GM18505 (cell line): ENCODE measurements around the gene CD300H.

Source experiments
- ATAC-seq: cut with Tn5 transposase; IDR thresholded peaks from one replicate; pipeline ENCODE4 v1.9.1; 2021; ENCODE audit not compliant: unreplicated experiment
- POLR2A ChIP-seq: IDR thresholded peaks from 4 replicates; pipeline ENCODE4 v1.6.1; 2011; ENCODE audit warnings: borderline replicate concordance; ENCODE audit not compliant: insufficient read depth, insufficient read length; ENCODE audit errors: extremely low read depth

Gene CD300H

DNA sequence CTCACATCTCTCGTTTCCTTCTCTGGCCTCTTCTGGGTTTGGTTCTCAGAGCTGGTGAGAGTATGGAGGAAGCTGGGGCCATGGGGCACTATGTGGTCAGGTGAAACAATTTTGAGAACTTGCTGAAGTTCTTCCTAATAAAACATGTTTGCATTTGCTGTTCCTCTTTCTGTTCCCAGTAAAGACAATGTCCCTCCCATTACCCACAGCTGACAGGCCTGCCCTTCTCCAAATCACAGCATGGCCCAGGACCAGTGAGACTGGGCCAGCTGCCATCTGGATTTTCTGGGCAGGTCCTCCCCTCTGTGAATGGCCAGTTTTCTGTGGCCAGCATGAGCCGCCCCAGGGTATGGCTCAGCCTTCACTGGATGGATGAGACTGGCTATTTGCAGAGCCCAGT lies at the start of gene CD300H:
TSS of gene CD300H (minus strand) at position 113 of the 400 bp plus-strand sequence.
- TF ChIP-seq POLR2A = no peak

GRCh38 chr17:74616696-74617095 lies 49.4 kb upstream of the CD300H start:
- TF ChIP-seq POLR2A = no peak
- no peak for ATAC-seq

More for the DNA sequence above, at the start of gene CD300H:
- ATAC-seq = no peak

GRCh38 chr17:74612046-74612445 lies 44.7 kb upstream of the CD300H start:
- ATAC-seq = no peak
- TF ChIP-seq POLR2A = no peak

- ATAC-seq = no peak
- no peak for TF ChIP-seq POLR2A
Measured at GRCh38 chr17:74610108-74610507, 42.8 kb upstream of the CD300H start.

DNA sequence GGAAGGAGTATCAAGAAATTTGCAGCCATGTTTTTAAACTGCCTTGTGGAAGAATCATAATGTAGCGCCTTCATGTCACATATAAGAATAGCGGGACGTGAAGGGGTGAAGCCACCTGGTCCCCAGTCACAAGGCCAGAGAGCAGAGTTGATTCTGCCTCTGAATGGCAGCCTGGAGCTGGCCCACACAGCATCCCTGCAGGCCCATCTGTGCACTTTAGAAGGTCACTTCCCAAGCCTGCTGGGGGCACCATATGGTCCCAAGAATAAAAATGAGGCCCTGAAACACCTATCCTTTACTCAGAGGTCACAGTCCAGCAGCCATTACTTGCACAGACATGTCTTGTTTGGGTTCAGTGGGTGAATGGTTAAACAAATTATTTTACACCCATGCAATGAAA lies 41.2 kb upstream of the CD300H start:
- ATAC-seq = no peak
- TF ChIP-seq POLR2A = no peak

DNA sequence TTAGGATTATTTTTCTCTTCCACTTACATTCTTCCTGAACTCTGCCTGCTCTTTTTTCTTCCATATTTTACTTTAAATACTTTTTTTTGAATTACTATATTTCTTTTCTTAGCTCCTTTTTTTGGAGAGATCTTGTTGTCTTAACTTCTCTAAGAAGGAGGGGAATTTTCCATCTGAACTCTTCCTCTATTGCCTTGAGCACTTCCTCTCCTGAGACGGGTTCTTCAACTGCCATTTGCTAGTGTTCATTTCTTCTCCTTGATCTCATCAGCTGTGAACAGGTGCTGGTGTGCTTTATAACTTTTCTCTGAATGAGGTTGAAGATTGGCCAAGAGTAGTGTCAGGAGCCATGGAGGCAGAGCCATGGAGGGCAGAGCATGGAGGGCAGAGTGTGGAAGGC lies 39.9 kb upstream of the CD300H start:
- ATAC-seq = no peak
- TF ChIP-seq POLR2A = no peak

GRCh38 chr17:74606050-74606449 lies 38.7 kb upstream of the CD300H start:
- TF ChIP-seq POLR2A = no peak

GRCh38 chr17:74605361-74605760 lies 38.1 kb upstream of the CD300H start:
- ATAC-seq = no peak
- no peak for TF ChIP-seq POLR2A

More at GRCh38 chr17:74606050-74606449, 38.7 kb upstream of the CD300H start:
- ATAC-seq = no peak

DNA sequence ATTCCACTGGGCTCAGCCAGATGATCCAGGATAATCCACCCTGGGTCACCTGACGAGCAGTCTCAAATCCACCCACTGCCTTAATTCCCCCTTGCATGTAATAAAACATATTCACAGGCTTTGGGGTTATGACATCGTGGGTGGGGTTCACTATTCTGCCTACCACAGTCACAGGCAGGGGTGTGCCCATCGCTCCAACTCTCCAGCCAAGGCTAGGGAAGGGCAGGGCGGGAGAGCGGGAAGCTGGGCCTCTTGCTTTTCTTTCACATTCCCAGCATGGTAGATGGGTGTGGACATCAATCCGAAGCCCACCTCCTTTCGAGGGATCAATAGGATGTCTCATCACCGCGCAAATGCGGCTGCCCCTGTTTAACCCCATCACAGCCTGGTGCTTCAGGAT lies 37.5 kb upstream of the CD300H start:
- ATAC-seq = no peak

DNA sequence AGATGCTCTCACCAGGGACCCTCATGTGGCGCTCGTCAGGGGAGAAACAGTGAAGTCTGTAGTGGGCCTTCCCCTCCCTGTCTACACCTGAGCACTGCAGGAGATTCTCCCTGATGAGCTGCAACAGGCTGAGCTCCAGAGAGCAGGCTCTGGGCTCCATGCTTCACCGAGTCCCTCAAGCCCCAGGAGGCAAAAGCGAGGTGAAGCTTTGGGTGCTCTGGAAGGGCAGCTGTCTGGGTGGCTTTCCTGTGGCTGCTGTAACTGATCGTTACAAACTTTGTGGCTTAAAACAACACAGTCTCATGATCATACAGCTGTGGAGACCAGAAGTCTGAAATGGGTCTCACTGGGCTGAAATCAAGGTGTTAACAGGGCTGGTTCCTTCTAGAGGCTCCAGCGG lies 36.9 kb upstream of the CD300H start:
- no peak for ATAC-seq
- no peak for TF ChIP-seq POLR2A

More for the DNA sequence above, 37.5 kb upstream of the CD300H start:
- TF ChIP-seq POLR2A = no peak

GRCh38 chr17:74603746-74604145 lies 36.4 kb upstream of the CD300H start:
- TF ChIP-seq POLR2A = no peak
- no peak for ATAC-seq

DNA sequence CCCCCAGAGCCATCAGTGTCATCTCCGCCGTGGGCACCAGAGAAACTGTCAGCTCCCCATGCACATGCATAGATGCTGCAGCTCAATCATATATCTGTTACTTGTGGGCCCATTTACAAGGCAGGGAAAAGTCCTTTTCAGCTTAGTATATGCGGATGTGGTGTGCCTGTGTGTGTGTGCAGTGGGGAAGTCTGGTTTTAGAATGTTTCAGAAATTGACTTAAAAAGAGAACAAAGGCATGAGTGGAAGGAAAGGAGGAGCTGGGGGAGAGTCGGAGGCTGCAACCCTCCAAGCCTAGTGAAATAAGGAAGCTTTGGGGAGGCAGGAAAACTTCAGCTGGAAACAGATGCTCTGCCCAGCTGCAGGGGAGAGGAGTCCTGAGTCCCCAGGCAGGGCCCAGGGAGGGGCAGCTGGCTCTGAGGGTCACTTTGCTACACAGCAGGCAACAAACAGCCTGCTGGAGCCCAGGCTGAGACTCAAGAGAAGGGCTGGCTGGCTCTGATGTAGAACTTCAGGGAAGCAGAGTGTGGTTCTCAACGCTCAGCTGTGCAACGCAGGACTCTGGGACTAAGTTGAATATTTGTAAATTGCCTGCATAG lies 35.8 kb upstream of the CD300H start:
- ATAC-seq = no peak
- no peak for TF ChIP-seq POLR2A

- ATAC-seq = no peak
- no peak for TF ChIP-seq POLR2A
Measured at GRCh38 chr17:74601944-74602572, 34.7 kb upstream of the CD300H start.

DNA sequence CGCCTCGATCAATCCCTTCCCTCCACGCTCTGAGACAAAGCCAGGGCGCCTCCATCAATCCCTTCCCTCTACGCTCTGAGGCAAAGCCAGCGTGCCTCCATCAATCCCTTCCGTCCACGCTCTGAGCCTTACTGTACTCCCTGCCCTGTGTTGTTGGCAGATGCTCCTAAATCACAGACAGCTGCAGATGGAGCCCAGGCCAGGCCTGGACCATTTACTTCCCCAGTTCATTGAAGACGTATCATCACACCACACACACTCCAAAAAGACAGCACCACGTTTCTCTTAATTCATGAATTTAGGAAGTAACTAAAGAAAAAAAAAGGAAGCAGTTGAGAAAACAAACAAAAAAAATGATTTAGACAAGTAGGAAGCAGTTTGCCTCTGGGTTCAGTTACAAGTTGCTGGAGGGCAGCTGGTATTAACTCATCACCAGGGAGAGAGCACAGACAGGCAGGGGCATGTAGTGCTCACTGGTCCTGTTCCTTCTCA lies 32.2 kb upstream of the CD300H start:
- ATAC-seq = no peak

GRCh38 chr17:74599023-74599399 lies 31.7 kb upstream of the CD300H start:
- TF ChIP-seq POLR2A = no peak
- ATAC-seq = no peak

More for the DNA sequence above, 32.2 kb upstream of the CD300H start:
- no peak for TF ChIP-seq POLR2A

- no peak for TF ChIP-seq POLR2A
- no peak for ATAC-seq
Measured at GRCh38 chr17:74598346-74599022, 31.2 kb upstream of the CD300H start.
